ENCODE data around the gene CIPC. TPM values are rescaled to one million over a fixed set of nuclear protein-coding genes. Genes with fewer than 3 reads are reported as not detected.

The CIPC gene
- total RNA-seq, 6 experiments from 2014 or later: 9.1 to 12.5 (median 11.5) TPM

GRCh38 chr14:77128414-77128891 is 30.4 kb downstream of the CIPC start:
- Mint-ChIP-seq H3K4me3 (no peak overlapping the region), H3K27ac (no peak overlapping the region), H3K27me3 (ENCODE audit: insufficient read depth) (peaks cover 32% of the 10 kb centered on the region), H3K9me3 (no peaks in the 10 kb centered on the region), H3K36me3 (ENCODE audit: low read depth) (no peaks in the 10 kb centered on the region), H3K4me1 (ENCODE audit: low read depth) (peaks cover 6% of the 10 kb centered on the region; the same call in 1 of the 2 replicates)
- no peak for DNase-seq
- no peak for TF ChIP-seq CTCF (IDR thresholded peaks at IDR 0.05)

- Mint-ChIP-seq H3K4me1 (ENCODE audit: low read depth) (peaks cover 6% of the 10 kb centered on the region; the same call in 1 of the 2 replicates), H3K36me3 (ENCODE audit: low read depth) (no peaks in the 10 kb centered on the region), H3K27me3 (ENCODE audit: insufficient read depth) (peaks cover 41% of the 10 kb centered on the region), H3K9me3 (no peaks in the 10 kb centered on the region), H3K4me3 (no peak overlapping the region), H3K27ac (no peak overlapping the region)
- TF ChIP-seq CTCF (IDR thresholded peaks at IDR 0.05): no peak
- no peak for DNase-seq
Observed at GRCh38 chr14:77130386-77130785, 32.3 kb downstream of the CIPC start.

GRCh38 chr14:77131206-77131605 is 33.1 kb downstream of the CIPC start:
- peaks cover 6% of the 10 kb centered on the region; the same call in 1 of the 2 replicates for H3K4me1 Mint-ChIP-seq (ENCODE audit: low read depth)
- H3K4me3 Mint-ChIP-seq: no peak overlapping the region
- no peak overlapping the region for H3K27ac Mint-ChIP-seq
- TF ChIP-seq CTCF (IDR thresholded peaks at IDR 0.05): no peak
- peaks cover 38% of the 10 kb centered on the region for H3K27me3 Mint-ChIP-seq (ENCODE audit: insufficient read depth)
- H3K36me3 Mint-ChIP-seq (ENCODE audit: low read depth): no peaks in the 10 kb centered on the region
- no peaks in the 10 kb centered on the region for H3K9me3 Mint-ChIP-seq
- no peak for DNase-seq

GRCh38 chr14:77131871-77132486 is 33.9 kb downstream of the CIPC start:
- Mint-ChIP-seq H3K36me3 (ENCODE audit: low read depth) (no peaks in the 10 kb centered on the region), H3K27ac (no peak overlapping the region), H3K4me3 (no peak overlapping the region), H3K4me1 (ENCODE audit: low read depth) (peaks cover 6% of the 10 kb centered on the region; the same call in 1 of the 2 replicates), H3K27me3 (ENCODE audit: insufficient read depth) (peaks cover 36% of the 10 kb centered on the region), H3K9me3 (no peaks in the 10 kb centered on the region)
- no peak for DNase-seq
- peak; percentile 11; the same call in 1 of the 2 replicates for TF ChIP-seq CTCF (IDR thresholded peaks at IDR 0.05)

GRCh38 chr14:77133720-77134338 is 35.8 kb downstream of the CIPC start:
- H3K4me1 Mint-ChIP-seq (ENCODE audit: low read depth): no peaks in the 10 kb centered on the region
- H3K36me3 Mint-ChIP-seq (ENCODE audit: low read depth): no peaks in the 10 kb centered on the region
- H3K9me3 Mint-ChIP-seq: no peaks in the 10 kb centered on the region
- no peak overlapping the region for H3K4me3 Mint-ChIP-seq
- peak; percentile 12 for DNase-seq
- H3K27ac Mint-ChIP-seq: no peak overlapping the region
- no peak for TF ChIP-seq CTCF (IDR thresholded peaks at IDR 0.05)
- peaks cover 36% of the 10 kb centered on the region for H3K27me3 Mint-ChIP-seq (ENCODE audit: insufficient read depth)
